ENCODE data around the gene RFX3. TPM values are rescaled to one million over a fixed set of nuclear protein-coding genes. Genes with fewer than 3 reads are reported as not detected.

The RFX3 gene
- total and polyA plus RNA-seq, 4 donors = 0.30 to 4.6 (median 1.5) TPM

GRCh38 chr9:3224931-3225330 lies 300.9 kb downstream of the RFX3 start:
- H3K9ac ChIP-seq (ENCODE audit: low read depth in 1 of 2, low read length in 2 of 2) = no peak overlapping the region
- DNase-seq (ENCODE audit: low spot score) = no peak
- 82% methylated on average over 7 of the region's 7 CpGs for WGBS

More at GRCh38 chr9:3224931-3225330, 300.9 kb downstream of the RFX3 start:
- Histone ChIP-seq H3K27me3 (ENCODE audit: control insufficient read depth in 4 of 4, insufficient read depth in 4 of 4, low read length in 3 of 4) (no peaks in the 10 kb centered on the region), H3K9me3 (ENCODE audit: control insufficient read depth in 4 of 4, low read length in 3 of 4) (no peaks in the 10 kb centered on the region), H3K27ac (ENCODE audit: low read depth in 1 of 2, low read length in 2 of 2) (no peak overlapping the region), H3K4me1 (ENCODE audit: control insufficient read depth in 4 of 4, insufficient read depth in 4 of 4, low read length in 3 of 4) (no peaks in the 10 kb centered on the region), H3K4me3 (ENCODE audit: low read depth in 1 of 3, low read length in 3 of 3) (no peak overlapping the region), H3K36me3 (ENCODE audit: control insufficient read depth in 4 of 4, insufficient read depth in 3 of 4, low read depth in 1 of 4, low read length in 3 of 4) (no peaks in the 10 kb centered on the region)
- no peak for TF ChIP-seq EGR1 (IDR thresholded peaks at IDR 0.05; ENCODE audit: low read depth in 2 of 2)
- no peak for TF ChIP-seq GABPA (IDR thresholded peaks at IDR 0.05 in 1 of 2, conservative IDR thresholded peaks at IDR 0.05 in 1 of 2)
- TF ChIP-seq TAF1 (conservative IDR thresholded peaks at IDR 0.05) = no peak
- TF ChIP-seq RXRA (IDR thresholded peaks at IDR 0.05) = no peak
- no peak for TF ChIP-seq JUND (IDR thresholded peaks at IDR 0.05)
- TF ChIP-seq NR2F2 (IDR thresholded peaks at IDR 0.05) = no peak
- no peak for TF ChIP-seq HNF4A (conservative IDR thresholded peaks at IDR 0.05)
- TF ChIP-seq YY1 (IDR thresholded peaks at IDR 0.05) = no peak
- TF ChIP-seq SP1 (IDR thresholded peaks at IDR 0.05) = no peak
- TF ChIP-seq FOXA1 (IDR thresholded peaks at IDR 0.05) = no peak
- no peak for TF ChIP-seq HNF4G (IDR thresholded peaks at IDR 0.05)
- TF ChIP-seq ATF3 (IDR thresholded peaks at IDR 0.05) = no peak
- no peak for TF ChIP-seq FOXA2 (IDR thresholded peaks at IDR 0.05)
- no peak for TF ChIP-seq MAX (IDR thresholded peaks at IDR 0.05)
- TF ChIP-seq CTCF (IDR thresholded peaks at IDR 0.05; ENCODE audit: low read depth, low read length, missing input control) = no peak
- no peak for TF ChIP-seq REST (IDR thresholded peaks at IDR 0.05)
- no peak for TF ChIP-seq ZBTB33 (IDR thresholded peaks at IDR 0.05)
- TF ChIP-seq RAD21 (IDR thresholded peaks at IDR 0.05) = no peak

Measured in liver (tissue), 9 donors.